Breast epithelium (tissue), 3 donors: Measurements from ENCODE around the gene CCDC172.

Experiments used
- POLR2A ChIP-seq: fragments of 450-650 bp; IDR thresholded peaks from one replicate; pipeline ENCODE4 v1.6.1; 2016; ENCODE audit warnings: antibody characterized with exemption, mild to moderate bottlenecking, moderate library complexity
- TF ChIP-seq, protein P1 (sequence below), 3 donors: fragments of 450-650 bp; IDR thresholded peaks; one replicate each; pipeline ENCODE4 v1.5.1; 2016 to 2017; ENCODE audit warnings: antibody characterized with exemption in 3 of 3, mild to moderate bottlenecking in 3 of 3, moderate library complexity in 3 of 3

DNA sequence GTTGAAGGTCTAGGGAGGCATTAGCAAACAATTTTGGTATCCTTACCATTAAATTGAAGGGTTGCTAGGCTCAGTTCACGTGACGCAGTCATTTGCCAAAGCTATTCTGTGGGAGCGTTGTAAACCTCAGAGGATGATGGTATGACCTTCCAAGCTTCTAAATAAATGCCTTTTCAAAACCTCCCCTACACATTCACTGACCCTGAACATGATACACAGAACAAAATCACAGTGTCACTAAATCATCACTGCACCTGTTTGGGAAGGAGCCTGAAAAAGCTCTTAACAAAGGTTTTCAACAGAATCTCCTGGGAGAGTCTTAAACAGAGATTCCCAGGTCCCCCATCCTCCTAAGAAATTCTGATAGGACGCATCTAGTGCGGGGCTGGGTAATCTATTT, 13.2 kb upstream of the CCDC172 start:
- TF ChIP-seq, protein P1, sequence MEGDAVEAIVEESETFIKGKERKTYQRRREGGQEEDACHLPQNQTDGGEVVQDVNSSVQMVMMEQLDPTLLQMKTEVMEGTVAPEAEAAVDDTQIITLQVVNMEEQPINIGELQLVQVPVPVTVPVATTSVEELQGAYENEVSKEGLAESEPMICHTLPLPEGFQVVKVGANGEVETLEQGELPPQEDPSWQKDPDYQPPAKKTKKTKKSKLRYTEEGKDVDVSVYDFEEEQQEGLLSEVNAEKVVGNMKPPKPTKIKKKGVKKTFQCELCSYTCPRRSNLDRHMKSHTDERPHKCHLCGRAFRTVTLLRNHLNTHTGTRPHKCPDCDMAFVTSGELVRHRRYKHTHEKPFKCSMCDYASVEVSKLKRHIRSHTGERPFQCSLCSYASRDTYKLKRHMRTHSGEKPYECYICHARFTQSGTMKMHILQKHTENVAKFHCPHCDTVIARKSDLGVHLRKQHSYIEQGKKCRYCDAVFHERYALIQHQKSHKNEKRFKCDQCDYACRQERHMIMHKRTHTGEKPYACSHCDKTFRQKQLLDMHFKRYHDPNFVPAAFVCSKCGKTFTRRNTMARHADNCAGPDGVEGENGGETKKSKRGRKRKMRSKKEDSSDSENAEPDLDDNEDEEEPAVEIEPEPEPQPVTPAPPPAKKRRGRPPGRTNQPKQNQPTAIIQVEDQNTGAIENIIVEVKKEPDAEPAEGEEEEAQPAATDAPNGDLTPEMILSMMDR (IDR thresholded peaks at IDR 0.05): no peak
- no peak for TF ChIP-seq POLR2A
